RWPE1 (cell line): ENCODE data around the gene TMPRSS13.

Experiments
- CTCF ChIA-PET: fragments of 350-600 bp; sonication (Branson Sonifier 250); formaldehyde crosslinking; extraction: SDS; loops from one replicate; lab custom pipeline; 2021; lab: Yijun Ruan, JAX
- POLR2A ChIA-PET: fragments of 400-600 bp; formaldehyde crosslinking; extraction: SDS; loops from one replicate; lab custom pipeline; 2020; ENCODE audit warnings: antibody characterized with exemption; ENCODE audit not compliant: low non-redundant PET; lab: Yijun Ruan, JAX
- DNase-seq: peaks from one replicate; pipeline ENCODE4 v3.0.0; 2012; ENCODE audit warnings: low spot score
- H3K27ac ChIP-seq: fragments of 450-650 bp; 2 replicates; pipeline ENCODE4 v1.5.1; 2017
- TF ChIP-seq, protein P1 (sequence below): fragments of 450-650 bp; conservative IDR thresholded peaks from 2 replicates; pipeline ENCODE4 v1.5.1; 2017; ENCODE audit warnings: low read depth, mild to moderate bottlenecking

The TMPRSS13 gene

DNA sequence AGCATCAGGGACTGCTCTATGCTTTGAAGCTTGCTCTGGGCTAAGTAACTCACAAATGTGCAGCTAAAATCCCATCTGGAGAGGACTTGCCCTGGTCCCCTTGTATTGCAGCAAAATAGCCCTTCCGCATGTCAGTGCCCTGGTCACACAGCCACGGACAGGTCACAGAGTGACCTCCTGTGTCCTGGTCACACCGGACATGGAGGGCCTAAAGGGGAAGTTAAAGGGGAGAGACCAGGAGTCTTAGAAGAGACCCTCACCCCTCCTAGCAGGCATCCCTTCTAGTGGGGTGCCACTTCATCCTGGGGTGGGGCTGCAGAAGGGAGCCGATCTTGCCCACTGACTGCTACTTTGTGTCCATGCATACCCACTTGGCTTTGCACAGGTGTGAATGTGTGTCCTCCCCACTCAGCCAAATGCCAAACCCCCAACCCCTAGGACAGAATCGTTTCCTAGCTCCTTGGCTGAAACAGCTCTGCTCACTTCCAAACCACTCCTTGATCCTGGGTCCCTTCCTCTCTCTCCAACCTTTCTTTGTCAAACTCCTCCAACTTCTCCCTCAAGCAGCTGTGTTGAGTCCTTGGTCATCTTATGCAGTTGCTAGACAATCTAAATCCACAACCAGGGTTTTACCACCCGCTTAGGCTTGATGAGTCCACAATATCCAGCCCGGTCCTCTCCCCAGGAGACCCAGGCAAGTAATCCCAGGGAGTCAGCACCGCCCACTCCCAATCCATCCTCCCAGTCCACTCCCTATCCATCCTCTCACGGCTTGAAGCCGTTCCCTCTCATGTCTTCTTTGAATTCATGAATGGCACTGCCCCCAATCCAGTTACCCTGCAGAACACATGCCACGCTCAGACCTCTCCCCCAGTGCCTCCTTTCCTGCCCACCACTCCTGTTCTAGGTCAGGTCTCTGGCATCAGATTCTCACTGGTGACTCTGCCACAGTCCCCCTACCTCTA, 49.4 kb downstream of the TMPRSS13 start:
- POLR2A ChIA-PET, result no interaction called here
- H3K27ac ChIP-seq, result no peak overlapping the region
- no peak for DNase-seq
- CTCF ChIA-PET, result no interaction called here
- TF ChIP-seq, protein P1, sequence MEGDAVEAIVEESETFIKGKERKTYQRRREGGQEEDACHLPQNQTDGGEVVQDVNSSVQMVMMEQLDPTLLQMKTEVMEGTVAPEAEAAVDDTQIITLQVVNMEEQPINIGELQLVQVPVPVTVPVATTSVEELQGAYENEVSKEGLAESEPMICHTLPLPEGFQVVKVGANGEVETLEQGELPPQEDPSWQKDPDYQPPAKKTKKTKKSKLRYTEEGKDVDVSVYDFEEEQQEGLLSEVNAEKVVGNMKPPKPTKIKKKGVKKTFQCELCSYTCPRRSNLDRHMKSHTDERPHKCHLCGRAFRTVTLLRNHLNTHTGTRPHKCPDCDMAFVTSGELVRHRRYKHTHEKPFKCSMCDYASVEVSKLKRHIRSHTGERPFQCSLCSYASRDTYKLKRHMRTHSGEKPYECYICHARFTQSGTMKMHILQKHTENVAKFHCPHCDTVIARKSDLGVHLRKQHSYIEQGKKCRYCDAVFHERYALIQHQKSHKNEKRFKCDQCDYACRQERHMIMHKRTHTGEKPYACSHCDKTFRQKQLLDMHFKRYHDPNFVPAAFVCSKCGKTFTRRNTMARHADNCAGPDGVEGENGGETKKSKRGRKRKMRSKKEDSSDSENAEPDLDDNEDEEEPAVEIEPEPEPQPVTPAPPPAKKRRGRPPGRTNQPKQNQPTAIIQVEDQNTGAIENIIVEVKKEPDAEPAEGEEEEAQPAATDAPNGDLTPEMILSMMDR, result no peak

GRCh38 chr11:117878939-117879475, 50.2 kb downstream of the TMPRSS13 start:
- TF ChIP-seq, protein P1, result no peak
- ChIA-PET CTCF (no interaction called here), POLR2A (no interaction called here)
- DNase-seq, result no peak
- H3K27ac ChIP-seq, result no peak overlapping the region

- no peak overlapping the region for H3K27ac ChIP-seq
- no peak for DNase-seq
- CTCF ChIA-PET, result no interaction called here
- TF ChIP-seq, protein P1, result no peak
- POLR2A ChIA-PET, result no interaction called here
Observed at GRCh38 chr11:117878314-117878938, 50.8 kb downstream of the TMPRSS13 start.

DNA sequence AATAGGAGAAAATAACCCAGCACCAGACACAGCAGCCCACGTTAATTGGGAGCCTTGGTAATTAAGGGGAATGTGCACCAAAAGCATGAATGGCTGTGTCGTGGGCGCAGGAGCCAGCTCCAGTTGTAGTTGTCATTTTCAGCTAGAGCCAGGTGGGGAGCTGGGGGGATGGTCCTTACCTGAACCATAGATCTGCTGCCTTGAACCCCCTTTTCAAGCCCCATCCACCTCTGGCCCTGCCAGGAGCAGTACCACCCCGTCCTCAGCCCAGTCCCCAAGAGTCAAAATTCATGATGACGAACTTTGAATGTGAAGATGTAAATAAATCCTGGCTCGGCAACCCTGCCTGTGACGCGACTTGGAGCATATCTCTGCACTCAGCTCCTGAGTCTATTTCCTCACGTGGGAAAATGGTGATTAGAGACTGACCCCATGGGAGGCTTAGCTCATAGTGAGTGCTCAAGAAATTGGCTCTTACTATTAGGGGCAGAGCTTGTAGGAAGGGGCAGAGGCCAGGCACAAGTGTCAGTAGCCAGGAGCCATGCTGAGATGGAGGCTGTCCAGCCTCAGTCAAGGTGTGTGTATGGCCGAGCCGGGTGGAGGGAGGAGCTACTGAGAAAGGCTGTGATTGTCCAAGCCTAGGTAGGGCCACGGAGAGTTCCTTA, 52.0 kb downstream of the TMPRSS13 start:
- POLR2A ChIA-PET, result no interaction called here
- no peak overlapping the region for H3K27ac ChIP-seq

GRCh38 chr11:117876341-117877119, 52.7 kb downstream of the TMPRSS13 start, which contains the start of gene FXYD6:
Gene FXYD6 (minus strand): TSS chr11:117876658. CDS start chr11:117842776, 33,882 bp downstream.
- peak; percentile 12 for DNase-seq
- TF ChIP-seq, protein P1, result no peak
- CTCF ChIA-PET, result interaction anchor here (0.6 to 1.3 kb wide), 3 partner anchors 70 to 520 kb away, joined by 3 to 4 read pairs (median 3); no protein-coding TSS in a partner anchor
- POLR2A ChIA-PET, result no interaction called here
- H3K27ac ChIP-seq, result no peak within 1 kb of the TSS

More for the DNA sequence above, 52.0 kb downstream of the TMPRSS13 start:
- CTCF ChIA-PET, result interaction anchor here (1.3 kb wide), 1 partner anchor 70 kb away, joined by 3 read pairs; no protein-coding TSS in a partner anchor
- DNase-seq, result no peak
- TF ChIP-seq, protein P1, result no peak
